Stimulated activated CD4-positive, alpha-beta T cell treated with anti-CD3 and anti-CD28 coated beads, Interleukin-2, amount 100 ng/mL, for 4 hours (primary cell): ENCODE data around the gene RUNX2.

ENCODE experiments used
- DNase-seq: peaks from one replicate; pipeline ENCODE4 v3.0.0-alpha.2; 2020; ENCODE audit warnings: low read depth

Gene RUNX2

DNA sequence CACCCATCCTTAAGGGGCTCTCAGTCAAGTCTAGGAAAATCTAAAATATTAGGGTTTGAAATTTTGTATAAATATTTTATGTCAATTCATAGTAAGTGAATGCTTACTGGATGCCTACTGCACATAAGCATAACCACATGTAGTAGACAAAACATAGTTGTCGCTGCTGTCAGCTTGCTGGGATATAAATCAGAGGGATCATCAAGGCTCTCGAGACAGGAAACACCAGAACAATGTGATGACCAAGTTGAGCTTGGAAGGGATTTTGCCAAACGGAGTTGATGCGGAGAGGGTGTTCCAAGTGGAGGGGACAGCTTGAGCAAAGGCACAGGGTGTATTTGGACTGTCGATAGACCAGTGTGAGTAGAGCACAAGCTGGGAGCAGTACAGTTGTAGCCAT lies 155.4 kb downstream of the RUNX2 start:
- no peak for DNase-seq

DNA sequence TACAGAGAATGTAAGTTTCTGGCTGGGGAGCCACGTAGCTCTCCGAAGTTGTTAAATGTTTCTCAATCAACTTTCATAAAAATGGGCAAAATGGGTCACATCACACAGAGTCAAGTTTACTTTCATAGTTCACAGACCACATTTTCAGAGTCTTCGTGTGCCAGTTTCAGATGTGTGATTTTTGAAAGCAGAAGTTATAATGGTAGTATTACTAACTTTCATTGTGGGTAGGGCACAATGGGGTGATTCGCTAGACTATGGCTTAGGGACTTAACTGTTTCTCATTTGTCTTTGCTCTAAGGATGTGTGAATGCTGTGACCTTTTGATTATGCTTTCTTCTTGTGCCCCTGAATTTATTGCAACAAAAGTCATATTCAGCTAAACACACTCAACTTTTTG lies 158.6 kb downstream of the RUNX2 start:
- DNase-seq: no peak

DNA sequence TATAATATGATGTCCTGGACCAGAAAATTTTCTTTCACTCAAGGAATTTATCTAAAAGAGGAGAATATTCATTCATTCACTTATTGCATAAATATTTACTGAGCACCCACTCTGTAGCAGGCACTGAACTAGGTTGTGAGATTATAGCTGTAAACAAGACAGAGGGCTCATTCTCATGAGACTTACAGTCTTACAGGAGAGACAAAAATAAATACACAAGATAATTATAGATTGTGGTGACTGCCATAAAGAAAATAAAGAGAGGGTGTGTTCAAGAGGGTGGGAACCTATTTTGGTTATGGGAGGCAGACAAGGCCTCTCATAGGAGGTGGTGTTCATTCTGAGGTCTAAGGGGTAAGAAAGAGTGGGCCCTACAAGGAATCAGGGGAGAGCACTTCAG lies 159.5 kb downstream of the RUNX2 start:
- DNase-seq: no peak

- DNase-seq: no peak
These were observed 160.1 kb downstream of the RUNX2 start for GRCh38 chr6:45488269-45488668.

DNA sequence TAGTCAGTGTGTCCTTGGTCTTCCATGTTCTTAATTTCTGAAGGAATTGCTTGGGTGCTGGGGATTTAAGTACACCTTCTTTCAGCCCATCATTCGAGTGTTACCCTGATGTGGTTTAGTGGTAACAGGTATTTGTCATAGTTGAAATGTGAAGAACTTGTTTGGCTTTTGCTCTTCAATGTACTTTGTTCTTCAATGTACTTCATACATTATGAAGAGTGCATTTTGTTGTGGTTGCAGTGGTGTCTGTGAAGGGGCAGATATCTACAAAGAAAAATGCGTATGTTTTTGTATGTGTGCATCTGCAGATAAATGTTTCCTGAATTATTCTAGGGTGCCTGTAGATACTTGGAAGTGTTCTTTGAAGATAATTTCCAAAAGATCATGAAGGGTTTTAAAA lies 160.8 kb downstream of the RUNX2 start:
- no peak for DNase-seq

DNA sequence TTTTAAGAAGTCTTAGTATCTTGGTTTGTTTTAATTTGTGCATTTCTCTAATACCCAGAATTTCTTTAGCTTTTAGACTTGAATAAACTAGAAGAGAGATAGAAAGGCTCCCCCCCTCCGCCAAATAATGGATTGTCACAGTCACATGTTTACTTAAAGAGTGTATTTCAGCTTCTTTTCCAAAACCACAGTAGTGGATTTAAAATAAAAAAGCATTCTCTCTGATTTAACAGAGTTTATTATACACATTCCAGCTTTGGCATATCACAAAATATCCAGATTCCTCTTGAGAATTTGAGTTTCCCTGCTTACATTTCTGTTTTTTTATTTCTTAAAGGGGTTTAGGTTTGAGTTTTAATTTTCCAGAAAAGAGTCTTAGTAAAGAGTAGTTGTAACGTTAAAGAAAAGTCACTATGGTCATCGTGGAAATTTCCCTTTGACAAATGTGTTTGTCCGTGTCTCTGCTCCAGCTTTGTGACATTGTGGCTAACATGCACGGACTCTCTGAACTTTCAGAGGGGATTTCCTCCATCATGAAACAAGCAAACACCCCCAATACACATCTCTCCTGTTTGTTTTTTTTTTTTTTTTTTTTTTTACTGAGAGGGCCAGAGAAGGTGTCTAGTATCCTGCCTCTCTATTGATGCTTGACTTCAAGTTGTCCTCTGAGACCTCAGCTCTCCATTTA lies 163.1 kb downstream of the RUNX2 start:
- DNase-seq: no peak

DNA sequence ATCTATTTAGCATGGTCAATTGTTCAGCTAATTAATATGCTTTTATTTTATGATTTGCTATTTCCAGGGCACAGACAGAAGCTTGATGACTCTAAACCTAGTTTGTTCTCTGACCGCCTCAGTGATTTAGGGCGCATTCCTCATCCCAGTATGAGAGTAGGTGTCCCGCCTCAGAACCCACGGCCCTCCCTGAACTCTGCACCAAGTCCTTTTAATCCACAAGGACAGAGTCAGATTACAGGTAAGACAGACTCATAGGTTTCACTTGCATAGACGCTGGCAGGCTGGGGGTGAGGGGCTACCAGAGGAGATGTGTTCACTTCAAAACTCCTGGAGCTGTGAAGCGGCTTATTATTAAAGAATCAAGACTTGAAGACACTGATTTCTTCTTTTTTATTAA lies 163.7 kb downstream of the RUNX2 start:
- DNase-seq: no peak

- DNase-seq: no peak
These were observed 165.6 kb downstream of the RUNX2 start for GRCh38 chr6:45493761-45494160.

DNA sequence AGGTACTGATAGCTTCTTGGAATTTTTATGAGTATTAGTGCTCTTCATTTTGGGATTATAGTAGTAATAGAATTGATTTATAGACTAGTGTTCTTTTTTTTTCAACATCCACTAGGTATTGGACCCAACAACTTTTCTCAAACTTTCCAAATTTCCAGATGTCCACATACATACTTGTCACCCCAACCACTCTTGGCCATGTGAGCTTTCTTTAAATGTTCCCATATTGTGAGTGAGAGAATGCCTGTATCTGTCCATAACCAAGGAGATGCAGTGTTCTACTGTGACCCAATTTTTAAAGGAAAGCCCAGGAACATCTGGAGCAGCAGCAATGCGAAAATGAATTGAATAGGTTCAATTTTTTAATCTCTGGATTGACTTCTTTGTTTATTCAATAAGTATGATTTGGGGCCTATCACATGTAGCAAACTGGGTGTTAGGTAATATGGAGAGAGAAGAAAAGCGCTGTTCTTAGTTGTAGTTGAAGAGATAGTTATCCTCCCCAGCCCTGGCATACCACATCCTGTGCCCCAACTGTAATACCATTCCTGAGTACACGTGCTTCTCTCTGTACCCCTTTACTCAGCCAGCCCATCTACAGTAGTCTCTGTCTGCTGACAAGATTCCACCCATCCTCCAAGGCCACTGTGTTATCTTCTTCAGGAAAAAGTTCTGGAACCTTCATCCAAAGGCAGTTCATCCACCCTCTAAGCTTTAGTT lies 166.4 kb downstream of the RUNX2 start:
- DNase-seq: no peak

DNA sequence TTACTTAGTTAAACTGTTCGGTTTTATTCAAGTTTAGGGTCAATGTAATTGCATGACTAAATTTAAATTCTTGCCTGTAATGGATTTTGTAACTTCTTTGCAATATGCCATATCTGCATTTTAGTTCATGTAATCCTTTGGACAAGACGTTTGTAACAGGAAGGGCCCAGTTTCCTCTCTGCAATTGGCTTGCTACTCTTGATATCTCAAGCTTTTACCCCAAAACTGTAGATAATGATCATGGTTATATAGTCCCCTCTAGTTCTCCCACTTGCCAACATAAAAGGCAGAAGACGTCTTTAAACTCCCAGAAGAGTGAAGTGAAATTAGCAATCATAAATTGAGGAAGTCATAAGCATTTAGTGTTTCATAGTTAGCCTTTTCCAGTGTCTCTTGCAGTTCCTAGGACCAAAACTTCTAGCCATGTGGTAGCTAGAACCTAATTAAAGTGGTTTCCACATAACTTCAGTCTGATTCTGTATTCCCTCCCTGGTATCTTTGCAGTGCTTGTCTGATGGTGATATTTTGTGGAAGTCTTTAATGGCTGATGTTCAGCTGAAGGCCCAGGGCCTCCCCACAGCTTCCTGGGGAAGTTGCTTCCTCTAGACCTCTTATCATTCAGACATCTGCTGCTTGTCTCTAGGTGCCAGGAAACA lies 167.4 kb downstream of the RUNX2 start:
- no peak for DNase-seq

DNA sequence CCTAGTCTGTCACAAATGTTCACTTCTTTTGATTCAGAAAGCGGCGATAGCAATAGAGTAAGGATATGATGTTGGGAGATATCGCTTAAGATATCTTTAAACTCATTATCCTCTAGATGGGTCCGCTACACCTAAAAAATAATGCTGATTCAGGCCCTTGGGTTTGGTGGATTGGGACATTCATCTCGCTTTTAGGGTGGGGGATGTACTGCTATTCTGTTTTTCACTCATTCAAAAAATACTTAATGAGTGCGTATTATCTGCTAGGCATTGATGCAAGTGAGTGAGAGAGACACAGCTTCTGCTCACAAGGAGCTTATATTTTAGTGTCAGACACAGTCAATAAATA lies 167.9 kb downstream of the RUNX2 start:
- DNase-seq: no peak

DNA sequence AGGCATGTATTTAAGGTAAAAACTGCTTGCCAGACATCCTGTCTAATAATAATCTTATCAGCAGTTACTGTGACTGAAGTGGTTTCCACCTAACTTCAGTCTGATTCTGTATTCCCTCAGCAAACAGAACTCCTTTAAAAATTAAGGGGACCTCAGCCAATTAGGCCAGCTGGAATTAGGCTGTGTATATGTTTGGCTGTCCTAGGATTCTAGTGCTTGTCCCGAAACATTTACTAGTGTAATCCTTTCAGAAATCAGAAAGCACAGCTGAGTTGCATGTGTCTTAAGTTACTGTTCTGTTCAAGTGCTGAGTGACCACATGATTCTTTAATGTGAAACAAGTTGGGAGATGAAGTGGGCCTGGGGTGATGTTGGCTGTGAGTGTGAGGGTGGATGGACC lies 170.5 kb downstream of the RUNX2 start:
- DNase-seq: no peak

- DNase-seq: no peak
These were observed 173.0 kb downstream of the RUNX2 start for GRCh38 chr6:45500924-45501816.

DNA sequence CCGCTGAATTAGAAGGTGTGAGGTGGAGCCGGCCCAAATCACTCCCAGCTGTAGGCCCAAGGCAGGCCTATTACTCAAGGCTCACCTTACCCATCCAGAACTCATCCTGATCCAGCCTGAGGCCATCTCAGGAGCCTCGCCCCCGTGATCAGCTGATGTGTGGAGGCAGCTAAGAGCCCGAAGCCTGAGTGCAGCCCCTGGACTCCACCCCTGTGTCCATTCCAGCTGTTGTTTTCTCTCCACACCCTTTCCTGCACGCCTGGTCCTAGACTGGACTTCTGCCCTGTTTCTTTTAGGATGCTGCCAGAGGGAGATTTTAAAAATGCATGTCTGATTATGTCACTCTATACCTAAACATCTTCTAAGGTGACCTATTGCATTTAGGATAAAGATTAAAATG lies 174.3 kb downstream of the RUNX2 start:
- no peak for DNase-seq

GRCh38 chr6:45504947-45505346 lies 176.8 kb downstream of the RUNX2 start:
- DNase-seq: no peak

DNA sequence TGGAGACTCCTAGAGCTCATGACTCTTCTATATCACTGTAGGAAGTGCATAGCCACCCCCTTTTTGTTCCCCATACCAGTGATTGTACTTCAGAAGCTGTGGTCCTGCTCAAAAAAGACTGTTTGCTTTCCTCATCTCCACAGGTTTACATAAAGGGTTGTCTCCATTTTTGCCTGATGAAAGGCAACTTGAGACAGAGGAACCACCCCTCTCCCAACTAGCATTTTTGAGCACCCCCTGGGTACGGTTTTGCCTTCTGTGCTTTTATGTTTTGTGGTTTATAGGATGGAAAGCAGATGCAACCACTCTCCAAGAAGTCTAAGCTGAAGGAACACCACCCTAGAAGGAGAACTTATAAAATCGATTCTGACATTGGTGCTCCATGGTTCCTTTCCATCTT lies 177.3 kb downstream of the RUNX2 start:
- DNase-seq: no peak

- no peak for DNase-seq
These were observed 179.1 kb downstream of the RUNX2 start for GRCh38 chr6:45507186-45507585.

- DNase-seq: no peak
These were observed 181.3 kb downstream of the RUNX2 start for GRCh38 chr6:45509426-45509825.

GRCh38 chr6:45512717-45513116 lies 184.6 kb downstream of the RUNX2 start:
- no peak for DNase-seq

DNA sequence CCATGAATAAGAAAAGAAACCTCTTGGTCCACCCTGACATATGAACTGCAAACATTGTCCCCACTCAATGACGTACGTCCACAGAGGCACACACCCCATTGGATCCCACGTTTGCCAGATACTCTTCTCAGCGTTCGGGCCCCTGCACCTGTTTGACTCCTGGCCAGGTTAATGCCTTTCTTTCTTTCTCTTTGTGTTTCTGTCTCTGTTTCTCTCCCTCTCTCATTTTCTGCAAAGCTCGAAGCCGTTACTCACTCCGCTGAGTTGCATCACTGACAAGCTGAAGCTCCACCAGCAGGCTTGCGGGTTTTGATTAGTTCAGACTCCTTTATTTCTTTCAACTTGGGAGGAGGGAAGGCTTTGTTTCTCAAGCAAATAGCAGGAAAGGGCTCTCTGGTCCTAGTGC lies 185.1 kb downstream of the RUNX2 start:
- no peak for DNase-seq

DNA sequence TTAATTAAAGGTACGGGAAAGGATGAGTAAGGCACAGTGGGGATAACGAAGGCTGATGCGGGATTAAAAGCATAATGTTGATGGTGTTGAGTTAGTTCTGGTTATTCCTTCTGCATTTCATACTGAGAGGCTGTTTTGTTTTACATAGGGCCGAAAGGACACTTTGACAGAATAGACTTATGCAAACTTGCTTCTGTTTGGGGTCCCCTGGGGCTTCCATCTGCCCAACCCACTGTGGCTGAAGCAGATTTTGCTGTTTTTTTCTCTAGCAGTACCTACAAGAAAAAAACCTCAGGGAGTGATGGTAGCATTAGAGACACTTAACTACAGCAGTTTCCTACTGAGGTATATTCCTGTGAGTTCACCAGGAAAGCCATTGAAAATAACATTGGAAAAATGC lies 185.7 kb downstream of the RUNX2 start:
- no peak for DNase-seq

GRCh38 chr6:45514454-45515230 lies 186.5 kb downstream of the RUNX2 start:
- DNase-seq: no peak
